ENCODE data around the gene C4A.
A peak's percentile ranks its signal among the peaks of the same experiment; 100 is the strongest.

The C4A gene

DNA sequence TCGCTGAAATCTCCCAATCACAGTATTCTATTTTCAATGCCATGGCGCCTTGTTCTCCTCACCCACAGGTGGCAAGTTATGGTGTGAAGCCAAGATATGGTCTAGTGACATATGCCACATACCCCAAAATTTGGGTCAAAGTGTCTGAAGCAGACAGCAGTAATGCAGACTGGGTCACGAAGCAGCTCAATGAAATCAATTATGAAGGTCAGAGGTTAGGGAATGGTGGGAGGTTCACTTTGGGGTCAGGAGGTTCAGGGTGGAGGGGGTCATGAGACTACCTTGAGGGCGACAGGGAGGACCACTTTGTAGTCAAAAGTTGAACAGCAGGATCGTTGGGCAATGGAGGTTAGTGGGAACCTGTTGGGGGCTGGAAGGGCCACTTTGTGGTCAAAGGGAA lies 33.6 kb upstream of the C4A start:
- no peak overlapping the region for H3K9ac ChIP-seq (ENCODE audit: low read length)
- no peaks in the 10 kb centered on the region for H3K36me3 ChIP-seq (ENCODE audit: control insufficient read depth, insufficient read depth, low read length)
- H3K9me3 ChIP-seq (ENCODE audit: control insufficient read depth, low read length) = no peaks in the 10 kb centered on the region
- no peaks in the 10 kb centered on the region for H3K27me3 ChIP-seq (ENCODE audit: control insufficient read depth, insufficient read depth, low read length)
- peaks cover 21% of the 10 kb centered on the region for H3K4me1 ChIP-seq (ENCODE audit: control insufficient read depth, insufficient read depth, low read length)
- no peak overlapping the region for H3K4me3 ChIP-seq (ENCODE audit: low read length)

DNA sequence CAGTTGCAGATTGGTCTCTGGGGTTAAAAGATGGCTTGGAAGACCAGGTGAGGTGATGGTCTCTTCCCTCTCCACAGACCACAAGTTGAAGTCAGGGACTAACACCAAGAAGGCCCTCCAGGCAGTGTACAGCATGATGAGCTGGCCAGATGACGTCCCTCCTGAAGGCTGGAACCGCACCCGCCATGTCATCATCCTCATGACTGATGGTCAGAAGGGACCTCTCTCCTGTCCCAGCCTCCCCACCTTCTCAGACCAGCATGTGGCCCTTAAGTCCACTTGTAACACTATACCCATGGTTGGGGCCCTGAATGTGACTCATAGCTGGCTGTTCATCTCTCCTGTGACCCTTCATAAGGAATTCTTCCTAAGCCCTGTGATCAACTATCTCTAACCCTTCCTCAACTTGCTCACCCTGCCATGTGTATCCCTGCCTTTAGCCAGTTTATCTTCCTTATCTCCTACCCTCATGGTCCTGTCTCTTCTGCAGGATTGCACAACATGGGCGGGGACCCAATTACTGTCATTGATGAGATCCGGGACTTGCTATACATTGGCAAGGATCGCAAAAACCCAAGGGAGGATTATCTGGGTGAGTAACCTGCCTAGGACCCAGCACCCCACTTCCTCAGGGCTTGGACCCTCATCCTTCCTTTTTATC lies 33.0 kb upstream of the C4A start:
- Histone ChIP-seq H3K36me3 (ENCODE audit: control insufficient read depth, insufficient read depth, low read length) (no peaks in the 10 kb centered on the region), H3K4me3 (ENCODE audit: low read length) (no peak overlapping the region), H3K9me3 (ENCODE audit: control insufficient read depth, low read length) (no peaks in the 10 kb centered on the region), H3K9ac (ENCODE audit: low read length) (no peak overlapping the region), H3K4me1 (ENCODE audit: control insufficient read depth, insufficient read depth, low read length) (peaks cover 21% of the 10 kb centered on the region), H3K27me3 (ENCODE audit: control insufficient read depth, insufficient read depth, low read length) (no peaks in the 10 kb centered on the region)

DNA sequence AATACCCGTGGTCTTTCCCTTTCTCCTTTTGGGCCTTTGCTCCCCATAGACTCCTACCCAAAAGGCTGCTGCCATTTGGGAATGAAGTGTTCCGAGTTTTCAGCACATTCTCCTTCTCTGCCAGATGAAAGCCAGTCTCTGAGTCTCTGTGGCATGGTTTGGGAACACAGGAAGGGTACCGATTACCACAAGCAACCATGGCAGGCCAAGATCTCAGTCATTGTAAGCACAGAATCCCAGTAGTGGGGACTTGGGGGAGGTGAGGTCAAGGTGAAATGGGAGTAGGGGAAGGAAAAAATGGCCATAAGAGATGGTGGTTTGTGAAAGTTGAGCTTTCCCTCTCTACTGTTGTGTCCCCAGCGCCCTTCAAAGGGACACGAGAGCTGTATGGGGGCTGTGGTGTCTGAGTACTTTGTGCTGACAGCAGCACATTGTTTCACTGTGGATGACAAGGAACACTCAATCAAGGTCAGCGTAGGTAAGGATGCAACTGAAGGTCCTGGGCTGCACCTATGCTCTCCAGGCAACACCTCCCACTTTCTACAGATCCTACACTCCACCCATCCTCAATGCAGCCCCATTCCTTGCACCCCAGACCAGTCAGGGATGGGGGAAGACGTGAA lies 31.8 kb upstream of the C4A start:
- no peak overlapping the region for H3K9ac ChIP-seq (ENCODE audit: low read length)
- peaks cover 14% of the 10 kb centered on the region for H3K4me1 ChIP-seq (ENCODE audit: control insufficient read depth, insufficient read depth, low read length)
- H3K4me3 ChIP-seq (ENCODE audit: low read length) = no peak overlapping the region
- H3K27me3 ChIP-seq (ENCODE audit: control insufficient read depth, insufficient read depth, low read length) = no peaks in the 10 kb centered on the region
- H3K36me3 ChIP-seq (ENCODE audit: control insufficient read depth, insufficient read depth, low read length) = no peaks in the 10 kb centered on the region
- no peaks in the 10 kb centered on the region for H3K9me3 ChIP-seq (ENCODE audit: control insufficient read depth, low read length)

DNA sequence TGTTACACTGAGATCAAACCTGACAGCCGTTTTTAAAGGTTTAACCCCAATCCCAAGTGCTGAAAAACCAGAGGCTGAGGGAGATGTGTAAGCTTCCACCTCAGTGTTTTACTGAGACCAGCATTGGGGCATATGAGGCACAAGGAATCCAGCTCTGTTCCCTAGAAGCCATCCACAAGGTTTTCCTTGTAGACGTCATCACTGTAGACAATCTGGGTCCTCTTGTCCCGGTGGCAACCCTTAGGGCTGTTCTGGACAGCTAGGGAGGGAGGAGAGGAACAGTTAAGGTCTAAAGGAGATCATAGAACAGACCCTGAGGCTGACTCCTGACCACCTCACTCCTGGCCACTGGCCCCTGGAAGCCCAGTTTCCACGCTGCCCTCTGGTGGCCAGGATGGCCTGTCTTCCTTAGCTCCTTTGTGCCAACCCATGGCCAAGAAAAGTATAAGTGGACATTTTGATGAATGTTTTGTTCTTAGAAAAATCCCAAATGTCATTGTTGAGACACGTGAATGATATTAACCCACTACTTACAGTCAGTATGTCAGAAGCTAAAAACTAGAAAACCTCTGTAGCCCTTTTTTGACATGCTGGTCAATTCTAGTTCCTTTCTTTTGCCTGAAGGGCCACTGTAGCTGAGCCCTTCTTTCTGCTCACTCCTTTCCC lies 29.6 kb upstream of the C4A start:
- Histone ChIP-seq H3K9ac (ENCODE audit: low read length) (no peak overlapping the region), H3K36me3 (ENCODE audit: control insufficient read depth, insufficient read depth, low read length) (peaks cover 6% of the 10 kb centered on the region), H3K4me3 (ENCODE audit: low read length) (no peak overlapping the region), H3K27me3 (ENCODE audit: control insufficient read depth, insufficient read depth, low read length) (no peaks in the 10 kb centered on the region), H3K9me3 (ENCODE audit: control insufficient read depth, low read length) (no peaks in the 10 kb centered on the region), H3K4me1 (ENCODE audit: control insufficient read depth, insufficient read depth, low read length) (no peaks in the 10 kb centered on the region)

DNA sequence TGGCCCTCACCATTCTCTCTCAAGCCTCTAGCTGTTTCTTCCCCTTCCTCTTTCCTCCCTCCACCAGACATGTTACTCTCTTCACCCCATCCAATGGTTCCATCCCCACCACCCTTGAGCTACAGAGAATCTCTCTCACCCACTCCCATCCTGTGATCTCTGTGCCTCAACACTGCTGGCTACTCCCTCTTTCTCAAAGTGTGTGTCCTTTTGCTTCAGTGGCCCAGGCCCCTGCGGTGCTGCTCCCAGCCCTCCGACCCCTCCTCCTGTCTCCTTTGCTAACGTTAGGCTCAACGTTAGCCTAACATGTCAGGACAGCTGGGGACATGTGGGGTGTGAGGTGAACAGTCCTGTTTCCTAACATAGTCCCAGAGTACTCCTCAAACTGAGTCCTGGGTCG lies 29.0 kb upstream of the C4A start:
- Histone ChIP-seq H3K4me1 (ENCODE audit: control insufficient read depth, insufficient read depth, low read length) (peaks cover 3% of the 10 kb centered on the region), H3K4me3 (ENCODE audit: low read length) (no peak overlapping the region), H3K9me3 (ENCODE audit: control insufficient read depth, low read length) (no peaks in the 10 kb centered on the region), H3K36me3 (ENCODE audit: control insufficient read depth, insufficient read depth, low read length) (peaks cover 6% of the 10 kb centered on the region), H3K27me3 (ENCODE audit: control insufficient read depth, insufficient read depth, low read length) (no peaks in the 10 kb centered on the region), H3K9ac (ENCODE audit: low read length) (no peak overlapping the region)

DNA sequence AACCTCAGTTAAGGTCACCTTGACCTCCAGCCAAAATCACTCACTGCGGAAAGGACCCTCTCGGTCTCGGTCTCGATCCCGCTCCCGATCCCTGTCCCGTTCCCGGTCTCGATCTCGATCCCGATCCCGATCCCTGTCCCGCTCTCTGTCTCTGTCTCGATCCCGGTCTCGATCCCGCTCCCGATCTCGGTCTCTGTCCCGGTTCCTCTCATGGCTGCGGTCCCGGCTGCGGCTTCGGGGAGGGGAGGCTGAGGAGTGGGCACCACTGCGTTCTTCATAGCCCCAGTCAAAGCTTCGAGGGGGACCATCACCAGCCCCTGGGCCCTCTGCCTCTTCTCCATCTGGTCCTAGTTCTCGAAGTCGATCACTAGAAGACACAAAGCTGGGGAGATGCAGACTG lies 27.3 kb upstream of the C4A start:
- Histone ChIP-seq H3K4me3 (ENCODE audit: low read length) (no peak overlapping the region), H3K9ac (ENCODE audit: low read length) (no peak overlapping the region), H3K9me3 (ENCODE audit: control insufficient read depth, low read length) (no peaks in the 10 kb centered on the region), H3K4me1 (ENCODE audit: control insufficient read depth, insufficient read depth, low read length) (peaks cover 10% of the 10 kb centered on the region), H3K36me3 (ENCODE audit: control insufficient read depth, insufficient read depth, low read length) (peaks cover 6% of the 10 kb centered on the region), H3K27me3 (ENCODE audit: control insufficient read depth, insufficient read depth, low read length) (no peaks in the 10 kb centered on the region)

DNA sequence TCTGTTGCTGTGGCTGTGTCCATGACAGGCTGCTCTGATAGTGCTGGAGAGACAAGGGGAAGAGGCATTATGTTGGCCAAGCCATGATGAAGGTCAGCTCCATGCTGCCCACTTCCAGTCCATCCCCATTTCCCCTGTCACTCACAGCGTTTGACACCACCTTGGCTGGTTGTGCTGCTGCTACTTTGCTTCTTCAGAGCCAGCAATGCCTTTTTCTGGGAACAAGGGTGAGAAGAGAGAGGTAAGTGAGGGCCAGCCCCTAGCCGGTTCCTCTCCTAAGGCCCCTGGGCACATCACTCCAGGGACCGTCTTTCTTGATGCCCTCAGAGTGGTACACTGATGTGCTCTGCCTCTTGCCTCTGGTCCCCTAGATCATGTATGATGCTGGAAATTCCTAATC lies 25.1 kb upstream of the C4A start:
- H3K4me1 ChIP-seq (ENCODE audit: control insufficient read depth, insufficient read depth, low read length) = peaks cover 14% of the 10 kb centered on the region
- H3K4me3 ChIP-seq (ENCODE audit: low read length) = no peak overlapping the region
- H3K27me3 ChIP-seq (ENCODE audit: control insufficient read depth, insufficient read depth, low read length) = no peaks in the 10 kb centered on the region
- no peaks in the 10 kb centered on the region for H3K9me3 ChIP-seq (ENCODE audit: control insufficient read depth, low read length)
- no peak overlapping the region for H3K9ac ChIP-seq (ENCODE audit: low read length)
- H3K36me3 ChIP-seq (ENCODE audit: control insufficient read depth, insufficient read depth, low read length) = peaks cover 7% of the 10 kb centered on the region

DNA sequence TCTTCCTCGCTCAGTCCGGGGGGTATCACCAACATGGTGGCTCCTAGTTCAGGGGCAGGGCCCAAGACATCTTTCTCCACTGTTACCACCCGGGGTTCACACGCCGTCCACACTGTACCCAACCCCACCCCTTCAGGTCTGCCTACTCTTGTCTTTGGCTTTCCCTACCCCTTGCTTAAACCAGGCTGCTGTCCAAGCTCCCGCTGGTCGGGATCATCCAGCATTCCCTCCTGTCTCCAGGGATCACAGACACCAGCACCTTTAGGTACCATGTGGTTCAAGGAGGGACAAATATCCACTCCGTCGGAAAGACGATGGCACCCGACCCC lies 23.5 kb upstream of the C4A start:
- Histone ChIP-seq H3K4me1 (ENCODE audit: control insufficient read depth, insufficient read depth, low read length) (peaks cover 14% of the 10 kb centered on the region), H3K9me3 (ENCODE audit: control insufficient read depth, low read length) (no peaks in the 10 kb centered on the region), H3K27me3 (ENCODE audit: control insufficient read depth, insufficient read depth, low read length) (no peaks in the 10 kb centered on the region), H3K4me3 (ENCODE audit: low read length) (peak overlapping the region; percentile 91), H3K9ac (ENCODE audit: low read length) (peak overlapping the region; percentile 94), H3K36me3 (ENCODE audit: control insufficient read depth, insufficient read depth, low read length) (peaks cover 11% of the 10 kb centered on the region)

DNA sequence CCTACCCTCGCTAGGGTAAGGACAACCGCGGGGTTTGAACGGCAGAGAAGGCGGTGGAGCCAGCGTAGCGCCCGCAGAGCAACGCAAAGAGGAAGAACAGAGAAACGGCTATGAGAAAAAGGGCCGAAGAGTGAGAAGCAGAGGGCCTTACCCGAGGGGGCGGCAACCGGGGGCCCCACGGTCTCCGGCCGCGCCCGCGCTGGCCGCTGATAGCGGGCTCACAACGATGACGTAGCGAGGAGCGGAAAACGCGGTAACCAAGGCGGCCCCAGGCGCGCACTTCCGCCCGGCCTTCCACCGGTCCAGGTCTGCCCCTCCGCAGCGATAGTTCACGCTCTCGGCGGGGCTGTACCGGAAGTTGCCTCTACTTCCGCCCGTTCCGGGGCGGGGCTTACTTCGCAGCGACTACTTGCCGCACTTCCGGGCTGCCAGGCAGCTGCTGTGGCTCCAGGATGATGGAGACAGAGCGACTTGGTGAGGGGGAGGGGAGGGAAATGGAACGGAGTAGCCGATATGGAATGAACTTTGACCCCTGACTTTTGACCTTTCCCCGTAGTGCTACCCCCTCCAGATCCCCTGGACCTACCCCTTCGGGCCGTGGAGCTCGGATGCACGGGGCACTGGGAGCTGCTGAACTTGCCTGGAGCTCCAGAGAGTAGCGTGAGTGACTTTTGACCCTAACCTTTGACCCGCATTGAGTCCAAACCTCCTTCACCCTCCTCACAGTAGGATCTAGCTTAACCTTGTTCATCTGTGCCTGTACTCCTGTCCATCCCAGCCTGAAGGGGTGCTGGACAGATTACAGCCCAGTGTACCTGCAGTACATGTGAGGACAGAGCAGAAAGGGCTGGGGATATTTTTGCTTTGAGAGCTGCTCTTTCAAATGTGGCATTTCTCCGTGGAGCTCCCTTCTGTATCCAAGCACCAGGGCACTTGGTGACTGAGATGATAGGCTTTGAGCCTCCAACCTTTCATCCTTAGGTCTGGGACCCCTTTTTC lies 22.8 kb upstream of the C4A start, which contains the start of the genes NELFE and SKIC2:
TSS of gene NELFE (minus strand) at position 231 of the 999 bp plus-strand sequence. CDS start 525 bp downstream, outside the sequence.
TSS of gene SKIC2 (plus strand) at position 435 of the 999 bp plus-strand sequence. CDS start at position 453, 18 bp downstream.
- no peaks in the 10 kb centered on the region for H3K27me3 ChIP-seq (ENCODE audit: control insufficient read depth, insufficient read depth, low read length)
- H3K4me3 ChIP-seq (ENCODE audit: low read length) = peak within 1 kb of the TSS; percentile 91
- no peaks in the 10 kb centered on the region for H3K9me3 ChIP-seq (ENCODE audit: control insufficient read depth, low read length)
- peaks cover 14% of the 10 kb centered on the region for H3K4me1 ChIP-seq (ENCODE audit: control insufficient read depth, insufficient read depth, low read length)
- H3K9ac ChIP-seq (ENCODE audit: low read length) = peak within 1 kb of the TSS; percentile 94
- peaks cover 14% of the 10 kb centered on the region for H3K36me3 ChIP-seq (ENCODE audit: control insufficient read depth, insufficient read depth, low read length)

DNA sequence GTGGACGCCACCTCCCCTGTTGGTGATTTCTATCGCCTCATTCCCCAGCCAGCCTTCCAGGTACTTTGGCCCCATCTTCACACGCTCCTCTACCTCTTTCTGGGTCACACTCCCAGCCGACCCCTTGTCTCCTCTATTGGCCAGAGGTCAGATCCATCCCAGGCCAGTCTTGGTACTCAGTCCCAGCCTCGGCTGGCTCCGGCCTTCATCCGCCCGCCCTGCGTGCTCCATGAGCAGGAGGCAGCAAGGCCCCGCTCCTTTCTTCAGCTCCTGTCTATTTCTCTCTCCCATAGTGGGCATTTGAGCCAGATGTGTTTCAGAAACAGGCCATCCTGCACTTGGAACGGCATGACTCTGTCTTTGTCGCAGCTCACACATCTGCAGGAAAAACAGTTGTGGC lies 20.2 kb upstream of the C4A start:
- Histone ChIP-seq H3K27me3 (ENCODE audit: control insufficient read depth, insufficient read depth, low read length) (no peaks in the 10 kb centered on the region), H3K9me3 (ENCODE audit: control insufficient read depth, low read length) (no peaks in the 10 kb centered on the region), H3K4me3 (ENCODE audit: low read length) (no peak overlapping the region), H3K4me1 (ENCODE audit: control insufficient read depth, insufficient read depth, low read length) (peaks cover 14% of the 10 kb centered on the region), H3K9ac (ENCODE audit: low read length) (no peak overlapping the region), H3K36me3 (ENCODE audit: control insufficient read depth, insufficient read depth, low read length) (peaks cover 16% of the 10 kb centered on the region)

DNA sequence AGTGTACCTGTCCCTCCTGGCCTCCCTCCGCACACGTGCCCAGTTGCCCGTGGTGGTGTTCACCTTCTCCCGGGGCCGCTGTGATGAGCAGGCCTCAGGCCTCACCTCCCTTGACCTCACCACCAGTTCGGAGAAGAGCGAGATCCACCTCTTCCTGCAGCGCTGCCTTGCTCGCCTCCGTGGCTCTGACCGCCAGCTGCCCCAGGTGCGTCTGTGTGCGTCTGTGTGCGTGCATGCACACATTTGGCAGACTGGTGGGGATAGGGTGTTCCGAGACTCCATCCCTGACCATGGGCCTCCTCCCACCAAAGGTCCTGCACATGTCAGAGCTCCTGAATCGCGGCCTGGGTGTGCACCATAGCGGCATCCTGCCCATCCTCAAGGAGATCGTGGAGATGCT lies 17.9 kb upstream of the C4A start:
- no peak overlapping the region for H3K4me3 ChIP-seq (ENCODE audit: low read length)
- H3K36me3 ChIP-seq (ENCODE audit: control insufficient read depth, insufficient read depth, low read length) = peaks cover 20% of the 10 kb centered on the region

More for the DNA sequence above, 17.9 kb upstream of the C4A start:
- Histone ChIP-seq H3K27me3 (ENCODE audit: control insufficient read depth, insufficient read depth, low read length) (no peaks in the 10 kb centered on the region), H3K4me1 (ENCODE audit: control insufficient read depth, insufficient read depth, low read length) (peaks cover 8% of the 10 kb centered on the region), H3K9ac (ENCODE audit: low read length) (no peak overlapping the region), H3K9me3 (ENCODE audit: control insufficient read depth, low read length) (no peaks in the 10 kb centered on the region)

All from mucosa of stomach (tissue), 1 donor.